H1 (cell line): ENCODE results near the gene CCDC93. TPM values are rescaled to one million over a fixed set of nuclear protein-coding genes. Genes with fewer than 3 reads are reported as not detected.

Experiments used
- CTCF ChIA-PET: fragments of 300-600 bp; sonication (Branson Sonifier 250); formaldehyde crosslinking; loops from one replicate; lab custom pipeline; 2021; ENCODE audit not compliant: partially characterized antibody; lab: Charles Lee
- POLR2A ChIA-PET: fragments of 300-600 bp; sonication (Branson Sonifier 250); formaldehyde crosslinking; loops from one replicate; lab custom pipeline; 2021; ENCODE audit warnings: inconsistent platforms; ENCODE audit not compliant: partially characterized antibody; lab: Charles Lee
- DNase-seq, 2 experiments: peaks; one replicate each; pipeline versions ENCODE4 v3.0.0 to v3.0.0-alpha.2; 2010 to 2022; ENCODE audit warnings: low spot score in 2 of 2, low read depth in 1 of 2, mixed read lengths in 1 of 2
- FAIRE-seq: peaks from 2 replicates; lab custom pipeline; 2011; peaks lifted over from hg19 to GRCh38; lab: Jason Lieb, UNC
- H2AFZ ChIP-seq: 2 replicates; pipeline ENCODE4 v1.8.1; 2012; ENCODE audit warnings: low read length, inconsistent platforms
- H2AK5ac ChIP-seq: 2 replicates; pipeline ENCODE4 v1.6.1; 2013; ENCODE audit warnings: low read depth, low read length
- H2BK120ac ChIP-seq: replicated peaks from 2 replicates; pipeline ENCODE3; 2013; ENCODE audit warnings: low read depth, low read length, inconsistent platforms
- H2BK12ac ChIP-seq: 2 replicates; pipeline ENCODE4 v1.6.1; 2013; ENCODE audit warnings: low read depth, low read length
- H2BK15ac ChIP-seq: 2 replicates; pipeline ENCODE4 v1.6.1; 2013; ENCODE audit warnings: low read length
- H2BK20ac ChIP-seq: 2 replicates; pipeline ENCODE4 v1.6.1; 2013; ENCODE audit warnings: low read length
- H2BK5ac ChIP-seq: 2 replicates; pipeline ENCODE4 v1.6.1; 2013; ENCODE audit warnings: low read depth, low read length
- H3K14ac ChIP-seq: 2 replicates; pipeline ENCODE4 v1.6.1; 2013; ENCODE audit warnings: inconsistent platforms; ENCODE audit not compliant: insufficient read length
- H3K18ac ChIP-seq: 2 replicates; pipeline ENCODE4 v1.6.1; 2013; ENCODE audit warnings: low read length; ENCODE audit errors: extremely low read depth
- H3K23ac ChIP-seq: 2 replicates; pipeline ENCODE4 v1.6.1; 2013; ENCODE audit warnings: inconsistent platforms; ENCODE audit not compliant: insufficient read length
- H3K23me2 ChIP-seq: 2 replicates; pipeline ENCODE4 v1.6.1; 2013; ENCODE audit warnings: low read depth, low read length
- H3K27ac ChIP-seq: 2 replicates; pipeline ENCODE4 v1.6.1; 2011; ENCODE audit warnings: low read depth, low read length, inconsistent platforms
- H3K27me3 ChIP-seq, 4 experiments: replicated peaks in 1 of 4; 1 replicate in 1 of 4; 2 replicates in 3 of 4; pipeline versions ENCODE4 v1.6.1 to v1.8.1; 2011 to 2013; ENCODE audit warnings: low read length in 3 of 4, mild to moderate bottlenecking in 3 of 4, inconsistent platforms in 2 of 4, mixed read lengths in 2 of 4, moderate library complexity in 1 of 4; ENCODE audit not compliant: control insufficient read depth in 3 of 4, insufficient read depth in 3 of 4; ENCODE audit errors: extremely low read depth in 1 of 4
- H3K36me3 ChIP-seq, 4 experiments: 2 replicates each; pipeline versions ENCODE4 v1.6.1 to v1.8.1; 2011 to 2013; ENCODE audit warnings: mild to moderate bottlenecking in 4 of 4, low read length in 3 of 4, moderate library complexity in 2 of 4, control low read depth in 1 of 4, inconsistent platforms in 1 of 4; ENCODE audit not compliant: insufficient read depth in 4 of 4, control insufficient read depth in 2 of 4
- H3K4ac ChIP-seq: replicated peaks from 2 replicates; pipeline ENCODE3; 2013; ENCODE audit warnings: low read length, low read depth, mixed read lengths, inconsistent platforms; ENCODE audit not compliant: insufficient read length
- H3K4me1 ChIP-seq, 4 experiments: replicated peaks in 1 of 4; 1 replicate in 1 of 4; 2 replicates in 3 of 4; pipeline versions ENCODE4 v1.6.1 to v1.8.1; 2011 to 2013; ENCODE audit warnings: low read length in 3 of 4, inconsistent platforms in 2 of 4, mixed read lengths in 1 of 4; ENCODE audit not compliant: insufficient read depth in 4 of 4, control insufficient read depth in 3 of 4
- H3K4me2 ChIP-seq, 2 experiments: 2 replicates each; pipeline versions ENCODE4 v1.6.1 to v1.8.1; 2011 to 2013; ENCODE audit warnings: low read depth in 2 of 2, low read length in 2 of 2, control low read depth in 1 of 2, inconsistent platforms in 1 of 2, mild to moderate bottlenecking in 1 of 2; ENCODE audit not compliant: insufficient read depth in 1 of 2
- H3K4me3 ChIP-seq, 4 experiments: fragments of 200-600, 300-600 bp in 1 of 4; sonication (generic), shearing (Covaris generic), sonication (Bioruptor Twin) in 1 of 4; 2 replicates each; pipeline versions ENCODE4 v1.5.1 to v1.8.1; 2011 to 2016; ENCODE audit warnings: low read length in 4 of 4, low read depth in 3 of 4, control low read depth in 2 of 4, inconsistent platforms in 2 of 4, mild to moderate bottlenecking in 2 of 4, mixed read lengths in 1 of 4, moderate library complexity in 1 of 4; ENCODE audit not compliant: insufficient read depth in 2 of 4; ENCODE audit errors: extremely low read depth in 1 of 4
- H3K56ac ChIP-seq: replicated peaks from 2 replicates; pipeline ENCODE3; 2013; ENCODE audit warnings: low read depth, mild to moderate bottlenecking, mixed read lengths, low read length, inconsistent platforms; ENCODE audit not compliant: insufficient read length
- H3K79me1 ChIP-seq: 2 replicates; pipeline ENCODE4 v1.6.1; 2013; ENCODE audit warnings: low read depth, low read length, control low read depth
- H3K79me2 ChIP-seq, 2 experiments: 2 replicates each; pipeline versions ENCODE4 v1.6.1 to v1.8.1; 2012 to 2013; ENCODE audit warnings: low read length in 2 of 2, mild to moderate bottlenecking in 2 of 2, inconsistent platforms in 1 of 2; ENCODE audit not compliant: insufficient read depth in 2 of 2, control insufficient read depth in 1 of 2
- H3K9ac ChIP-seq, 4 experiments: replicated peaks in 1 of 4; 1 replicate in 1 of 4; 2 replicates in 3 of 4; pipeline versions ENCODE4 v1.6.1 to v1.8.1; 2011 to 2013; ENCODE audit warnings: low read depth in 3 of 4, low read length in 3 of 4, control low read depth in 2 of 4, mild to moderate bottlenecking in 2 of 4, moderate library complexity in 2 of 4, inconsistent platforms in 1 of 4; ENCODE audit errors: extremely low read depth in 1 of 4
- H3K9me3 ChIP-seq, 2 experiments: 2 replicates each; pipeline versions ENCODE4 v1.6.1 to v1.8.1; 2012 to 2013; ENCODE audit warnings: mild to moderate bottlenecking in 2 of 2, moderate library complexity in 2 of 2, control low read depth in 1 of 2, inconsistent platforms in 1 of 2, low read depth in 1 of 2, low read length in 1 of 2, mixed read lengths in 1 of 2; ENCODE audit not compliant: insufficient read depth in 2 of 2
- H4K20me1 ChIP-seq, 2 experiments: replicated peaks in 1 of 2; 2 replicates each; pipeline versions ENCODE3 to v1.8.1; 2011 to 2013; ENCODE audit warnings: inconsistent platforms in 2 of 2, low read length in 2 of 2, mild to moderate bottlenecking in 1 of 2; ENCODE audit not compliant: insufficient read depth in 2 of 2, control insufficient read depth in 1 of 2
- H4K5ac ChIP-seq: 2 replicates; pipeline ENCODE4 v1.6.1; 2013; ENCODE audit warnings: low read length, low read depth, mixed read lengths, inconsistent platforms; ENCODE audit not compliant: insufficient read length
- H4K8ac ChIP-seq: 2 replicates; pipeline ENCODE4 v1.8.0; 2013; ENCODE audit warnings: mild to moderate bottlenecking, moderate library complexity, low read length, inconsistent platforms; ENCODE audit not compliant: insufficient read depth; ENCODE audit errors: extremely low read depth
- H4K91ac ChIP-seq: replicated peaks from 2 replicates; pipeline ENCODE3; 2013; ENCODE audit warnings: low read length, mixed read lengths, inconsistent platforms; ENCODE audit not compliant: insufficient read length
- CHD1 ChIP-seq: IDR thresholded peaks from 2 replicates; pipeline ENCODE4 v1.6.1; 2012; ENCODE audit warnings: low read depth, low read length, improper control_type of control experiment
- CTCF ChIP-seq, 3 experiments: IDR thresholded peaks; 1 replicate in 2 of 3; 2 replicates in 1 of 3; pipeline versions ENCODE4 v1.5.1 to v1.6.1; 2011; ENCODE audit warnings: low read length in 3 of 3, mild to moderate bottlenecking in 3 of 3, inconsistent platforms in 2 of 3, low read depth in 1 of 3, moderate library complexity in 1 of 3; ENCODE audit not compliant: insufficient read depth in 1 of 3; ENCODE audit errors: control extremely low read depth in 1 of 3
- GTF2F1 ChIP-seq: IDR thresholded peaks from 2 replicates; pipeline ENCODE4 v1.6.1; 2012; ENCODE audit warnings: low read depth, low read length, improper control_type of control experiment, borderline replicate concordance
- SIRT6 ChIP-seq: IDR thresholded peaks from one replicate; pipeline ENCODE4 v1.7.1; 2012; ENCODE audit warnings: low read length, inconsistent platforms
- SP2 ChIP-seq: IDR thresholded peaks from 2 replicates; pipeline ENCODE4 v1.6.1; 2012; ENCODE audit warnings: mild to moderate bottlenecking, low read length, inconsistent platforms
- TAF1 ChIP-seq: IDR thresholded peaks from 2 replicates; pipeline ENCODE4 v1.6.1; 2011; ENCODE audit warnings: mild to moderate bottlenecking, low read depth, low read length
- TCF12 ChIP-seq: IDR thresholded peaks from 2 replicates; pipeline ENCODE4 v1.6.1; 2011; ENCODE audit warnings: low read depth, mild to moderate bottlenecking, low read length
- TEAD4 ChIP-seq: IDR thresholded peaks from 2 replicates; pipeline ENCODE4 v1.6.1; 2012; ENCODE audit warnings: low read depth, low read length, inconsistent platforms, mixed read lengths
- WGBS, 2 experiments: shearing (Covaris generic) in 1 of 2; methylation state at CpG; one replicate each; pipeline versions ENCODE4 v1.1.6 to v1.1.7; 2013 to 2015; ENCODE audit warnings: low lambda C conversion rate in 2 of 2, mixed read lengths in 2 of 2, inconsistent platforms in 1 of 2, low coverage in 1 of 2, missing lambda C conversion rate in 1 of 2; ENCODE audit not compliant: insufficient replicate concordance in 2 of 2, insufficient coverage in 1 of 2, insufficient read length in 1 of 2; ENCODE audit errors: extremely low coverage in 1 of 2, missing lambda C conversion rate in 1 of 2; 5-methylcytosine and 5-hydroxymethylcytosine counted together
- polyA plus RNA-seq, 7 experiments: library from polyadenylated mRNA; depleted of rRNA in 3 of 7; stranded (reverse) in 5 of 7; unstranded in 2 of 7; fragments of >200 nt in 5 of 7; fragments of 200-250 nt in 2 of 7; gene quantifications; 1 replicate in 5 of 7; 2 replicates in 1 of 7; 4 replicates in 1 of 7; pipeline versions ENCODE4 v1.2.1 to v1.2.3, GENCODE V29; 2011 to 2013; ENCODE audit warnings: missing spikeins in 2 of 7, mixed read lengths in 2 of 7
- total RNA-seq: library from RNA; stranded (reverse); fragmentation: NEBNext Ultra II Directional; extraction: Animal tissue kit (Norgen Biotek cat#: 25700); gene quantifications from 2 replicates; pipeline ENCODE4 v1.2.1, GENCODE V29; 2021

CCDC93 gene
- total and polyA plus RNA-seq, 2 of the 8 experiments (the other 6 are each of a cell fraction or from before 2014, with no cell fraction given), result 5.5 to 18.0 TPM

- Histone ChIP-seq H2BK5ac (no peak overlapping the region), H3K27ac (no peak overlapping the region), H3K4me3 (no peak overlapping the region), H3K4me1 (no peaks in the 10 kb centered on the region), H3K9me3 (no peaks in the 10 kb centered on the region), H3K4me2 (no peak overlapping the region), H3K27me3 (no peaks in the 10 kb centered on the region), H3K56ac (no peak overlapping the region), H2AFZ (no peak overlapping the region), H3K9ac (no peak overlapping the region), H3K23ac (no peak overlapping the region), H2BK20ac (no peak overlapping the region), H3K4ac (no peak overlapping the region), H2BK120ac (no peak overlapping the region), H4K20me1 (no peaks in the 10 kb centered on the region), H3K79me2 (no peaks in the 10 kb centered on the region), H3K36me3 (no peaks in the 10 kb centered on the region), H4K91ac (no peak overlapping the region), H4K5ac (no peak overlapping the region), H2BK12ac (no peak overlapping the region), H2AK5ac (no peak overlapping the region), H3K14ac (no peak overlapping the region), H4K8ac (no peak overlapping the region), H3K23me2 (peaks cover 2% of the 10 kb centered on the region; the same call in 1 of the 2 replicates), H3K79me1 (no peaks in the 10 kb centered on the region), H2BK15ac (no peak overlapping the region), H3K18ac (no peak overlapping the region)
- POLR2A ChIA-PET, result no interaction called here
- CTCF ChIA-PET, result interaction anchor here (3.2 to 12.7 kb wide), 2 partner anchors 9 kb away, joined by 20 to 147 read pairs; no protein-coding TSS in a partner anchor
- FAIRE-seq, result no peak
- 67% methylated on average over 3 of the region's 3 CpGs; no CpG with 5 or more reads in 1 of the 2 experiments for WGBS, 2 experiments
- TF ChIP-seq SP2, result no peak
- TF ChIP-seq TEAD4, result no peak
- no peak for TF ChIP-seq TCF12
- no peak for TF ChIP-seq CHD1
- no peak for TF ChIP-seq GTF2F1
- TF ChIP-seq TAF1, result no peak
- TF ChIP-seq CTCF (IDR thresholded peaks at IDR 0.05; ENCODE audit: control extremely low read depth in 1 of 3, insufficient read depth in 1 of 3, low read depth in 1 of 3, low read length in 3 of 3), result no peak
- no peak for TF ChIP-seq SIRT6
- no peak for DNase-seq
These were observed 42.3 kb upstream of the CCDC93 start for GRCh38 chr2:118056165-118056534.
